CD4-positive, alpha-beta T cell treated with Interleukin-21 for 1 hour (primary cell): Measurements from ENCODE around the gene CDC5L.
A peak's percentile ranks its signal among the peaks of the same experiment; 100 is the strongest.

ENCODE experiments used
- DNase-seq: peaks from one replicate; pipeline ENCODE4 v3.0.0-alpha.2; 2020

Gene CDC5L

GRCh38 chr6:44375071-44375470 lies 12.4 kb upstream of the CDC5L start:
- no peak for DNase-seq

GRCh38 chr6:44377484-44377883 lies 10.0 kb upstream of the CDC5L start:
- DNase-seq: no peak

GRCh38 chr6:44377971-44378370 lies 9.5 kb upstream of the CDC5L start:
- no peak for DNase-seq

GRCh38 chr6:44381739-44382138 lies 5.8 kb upstream of the CDC5L start:
- DNase-seq: peak; percentile 22

GRCh38 chr6:44386364-44386928 lies 1.1 kb upstream of the CDC5L start:
- DNase-seq: no peak

GRCh38 chr6:44386929-44387345 lies 569 bp upstream of the CDC5L start:
- no peak for DNase-seq

GRCh38 chr6:44388135-44388487 lies 605 bp downstream of the CDC5L start:
- DNase-seq: no peak

GRCh38 chr6:44388887-44389286 lies 1.4 kb downstream of the CDC5L start:
- no peak for DNase-seq

GRCh38 chr6:44390158-44390683 lies 2.7 kb downstream of the CDC5L start:
- no peak for DNase-seq

GRCh38 chr6:44395501-44395900 lies 8.0 kb downstream of the CDC5L start:
- DNase-seq: no peak

GRCh38 chr6:44396968-44397367 lies 9.5 kb downstream of the CDC5L start:
- no peak for DNase-seq

- DNase-seq: no peak
Measured at GRCh38 chr6:44397424-44398164, 10.1 kb downstream of the CDC5L start.

- no peak for DNase-seq
Measured at GRCh38 chr6:44399991-44400390, 12.5 kb downstream of the CDC5L start.

- DNase-seq: no peak
Measured at GRCh38 chr6:44400572-44400971, 13.1 kb downstream of the CDC5L start.

GRCh38 chr6:44401138-44401537 lies 13.6 kb downstream of the CDC5L start:
- DNase-seq: no peak

GRCh38 chr6:44404022-44404714 lies 16.7 kb downstream of the CDC5L start:
- no peak for DNase-seq

GRCh38 chr6:44404715-44405099 lies 17.2 kb downstream of the CDC5L start:
- no peak for DNase-seq

GRCh38 chr6:44407951-44408670 lies 20.6 kb downstream of the CDC5L start:
- DNase-seq: no peak

GRCh38 chr6:44409207-44409794 lies 21.8 kb downstream of the CDC5L start:
- no peak for DNase-seq

- DNase-seq: no peak
Measured at GRCh38 chr6:44410363-44410762, 22.9 kb downstream of the CDC5L start.

GRCh38 chr6:44411141-44411540 lies 23.6 kb downstream of the CDC5L start:
- DNase-seq: no peak

- no peak for DNase-seq
Measured at GRCh38 chr6:44415449-44415848, 27.9 kb downstream of the CDC5L start.

- no peak for DNase-seq
Measured at GRCh38 chr6:44415873-44416502, 28.5 kb downstream of the CDC5L start.
